Measurements from ENCODE around the gene CTAGE1.

GRCh38 chr18:22433956-22434355 lies 16.2 kb upstream of the CTAGE1 start:
- TF ChIP-seq CTCF (IDR thresholded peaks at IDR 0.05) (no peak), POLR2AphosphoS5 (IDR thresholded peaks at IDR 0.05) (no peak)

Measured in esophagus muscularis mucosa (tissue), 3 donors.